LoVo (cell line): ENCODE data around the gene OSBPL6.
"Not testable (repeated sequence)": the region's sequence is repeated elsewhere in the genome, so short reads cannot be mapped to it uniquely, and the experiment has no call there.

ENCODE experiments used
- DNase-seq: peaks from one replicate; pipeline ENCODE4 v3.0.0-alpha.2; 2016; ENCODE audit warnings: low spot score

Gene OSBPL6

GRCh38 chr2:178198441-178198840, 4.1 kb downstream of the OSBPL6 start:
- not testable (repeated sequence) for DNase-seq

GRCh38 chr2:178199334-178199733, 5.0 kb downstream of the OSBPL6 start:
- DNase-seq, result no peak

- DNase-seq, result no peak
Measured at GRCh38 chr2:178200331-178200730, 6.0 kb downstream of the OSBPL6 start.

GRCh38 chr2:178202927-178203326, 8.6 kb downstream of the OSBPL6 start:
- no peak for DNase-seq

GRCh38 chr2:178204977-178205376, 10.7 kb downstream of the OSBPL6 start:
- DNase-seq, result no peak

GRCh38 chr2:178205853-178206521, 11.7 kb downstream of the OSBPL6 start:
- no peak for DNase-seq

- DNase-seq, result no peak
Measured at GRCh38 chr2:178208336-178208735, 14.0 kb downstream of the OSBPL6 start.

- DNase-seq, result no peak
Measured at GRCh38 chr2:178208817-178209216, 14.5 kb downstream of the OSBPL6 start.

- no peak for DNase-seq
Measured at GRCh38 chr2:178211460-178211859, 17.1 kb downstream of the OSBPL6 start.

- no peak for DNase-seq
Measured at GRCh38 chr2:178211943-178212342, 17.6 kb downstream of the OSBPL6 start.

- no peak for DNase-seq
Measured at GRCh38 chr2:178213991-178214390, 19.7 kb downstream of the OSBPL6 start.

- no peak for DNase-seq
Measured at GRCh38 chr2:178219247-178219646, 24.9 kb downstream of the OSBPL6 start.

- DNase-seq, result no peak
Measured at GRCh38 chr2:178220814-178221213, 26.5 kb downstream of the OSBPL6 start.

GRCh38 chr2:178221556-178221955, 27.2 kb downstream of the OSBPL6 start:
- no peak for DNase-seq

- no peak for DNase-seq
Measured at GRCh38 chr2:178223806-178224205, 29.5 kb downstream of the OSBPL6 start.

- no peak for DNase-seq
Measured at GRCh38 chr2:178225006-178225805, 30.9 kb downstream of the OSBPL6 start.

- no peak for DNase-seq
Measured at GRCh38 chr2:178227187-178227586, 32.9 kb downstream of the OSBPL6 start.

- no peak for DNase-seq
Measured at GRCh38 chr2:178229927-178230326, 35.6 kb downstream of the OSBPL6 start.

- DNase-seq, result no peak
Measured at GRCh38 chr2:178230396-178230795, 36.1 kb downstream of the OSBPL6 start.

- DNase-seq, result no peak
Measured at GRCh38 chr2:178233428-178233827, 39.1 kb downstream of the OSBPL6 start.

- DNase-seq, result no peak
Measured at GRCh38 chr2:178234648-178235047, 40.3 kb downstream of the OSBPL6 start.

GRCh38 chr2:178237488-178238153, 43.3 kb downstream of the OSBPL6 start:
- DNase-seq, result no peak

- no peak for DNase-seq
Measured at GRCh38 chr2:178238154-178238521, 43.8 kb downstream of the OSBPL6 start.
